Activated CD8-positive, alpha-beta T cell treated with anti-CD3 and anti-CD28 coated beads for 36 hours (primary cell): ENCODE data around the gene DMRTC2. TPM values are rescaled to one million over a fixed set of nuclear protein-coding genes. Genes with fewer than 3 reads are reported as not detected.

ENCODE experiments used
- ATAC-seq: fragments of 200-7000 bp; cut with Tn5 transposase; one replicate; pipeline ENCODE4 v1.10.0; 2021; ENCODE audit warnings: mild to moderate bottlenecking, moderate library complexity
- CTCF ChIA-PET: fragments of 350-600 bp; sonication (Branson Sonifier 250); formaldehyde crosslinking; loops from one replicate; lab custom pipeline; 2021; ENCODE audit warnings: antibody characterized with exemption; lab: Charles Lee
- POLR2A ChIA-PET: fragments of 350-600 bp; sonication (Branson Sonifier 250); formaldehyde crosslinking; loops from one replicate; lab custom pipeline; 2021; ENCODE audit warnings: antibody characterized with exemption; lab: Charles Lee
- DNase-seq: peaks from one replicate; pipeline ENCODE4 v3.0.0-alpha.2; 2020
- H3K27ac Mint-ChIP-seq: one replicate; pipeline ENCODE4 v1.8.0; 2021; ENCODE audit warnings: mild to moderate bottlenecking, mixed read lengths
- H3K27me3 Mint-ChIP-seq: one replicate; pipeline ENCODE4 v1.8.0; 2021; ENCODE audit warnings: mixed read lengths
- H3K36me3 Mint-ChIP-seq: one replicate; pipeline ENCODE4 v1.8.0; 2021; ENCODE audit warnings: low read depth, mixed read lengths
- H3K4me1 Mint-ChIP-seq: one replicate; pipeline ENCODE4 v1.8.0; 2021; ENCODE audit warnings: low read depth, mixed read lengths
- H3K4me3 Mint-ChIP-seq: one replicate; pipeline ENCODE4 v1.8.0; 2021; ENCODE audit warnings: mild to moderate bottlenecking, moderate library complexity, mixed read lengths
- H3K9me3 Mint-ChIP-seq: one replicate; pipeline ENCODE4 v1.8.0; 2021; ENCODE audit warnings: mixed read lengths
- CTCF ChIP-seq: fragments of 200-600 bp; IDR thresholded peaks from one replicate; pipeline ENCODE4 v1.8.0; 2022; ENCODE audit warnings: antibody characterized with exemption, mild to moderate bottlenecking
- intact Hi-C: fragments of 100-400 bp; cut with micrococcal nuclease; formaldehyde crosslinking; loops from one replicate; pipeline ENCODE4 v1.10.0; 2022
- total RNA-seq, 2 experiments: library from RNA; stranded (reverse); gene quantifications; one replicate each; pipeline ENCODE4 v1.2.3, GENCODE V29; 2021

The DMRTC2 gene
- total RNA-seq, 2 experiments from 2014 or later: not detected

- CTCF ChIA-PET: interaction anchor here (1.1 kb wide), 1 partner anchor 201 kb away, joined by 3 read pairs; no protein-coding TSS in a partner anchor
- H3K4me1 Mint-ChIP-seq: no peaks in the 10 kb centered on the region
- POLR2A ChIA-PET: no interaction called here
Observed at GRCh38 chr19:41847351-41848105, 2.7 kb downstream of the DMRTC2 start.

GRCh38 chr19:41848666-41849065, 3.8 kb downstream of the DMRTC2 start:
- H3K9me3 Mint-ChIP-seq: no peaks in the 10 kb centered on the region
- no peak for ATAC-seq
- H3K27me3 Mint-ChIP-seq: no peaks in the 10 kb centered on the region
- no peaks in the 10 kb centered on the region for H3K36me3 Mint-ChIP-seq
- H3K4me1 Mint-ChIP-seq: no peaks in the 10 kb centered on the region
- H3K4me3 Mint-ChIP-seq: no peak overlapping the region
- H3K27ac Mint-ChIP-seq: no peak overlapping the region
- CTCF ChIA-PET: interaction anchor here (1.2 to 1.4 kb wide), 2 partner anchors 11 to 96 kb away, joined by 4 to 7 read pairs; no protein-coding TSS in a partner anchor
- DNase-seq: no peak
- TF ChIP-seq CTCF: no peak
- POLR2A ChIA-PET: no interaction called here
- intact Hi-C loops: no loop called here

More at GRCh38 chr19:41847351-41848105, 2.7 kb downstream of the DMRTC2 start:
- no peak for ATAC-seq
- Mint-ChIP-seq H3K36me3 (no peaks in the 10 kb centered on the region), H3K9me3 (no peaks in the 10 kb centered on the region), H3K27me3 (no peaks in the 10 kb centered on the region), H3K4me3 (no peak overlapping the region), H3K27ac (no peak overlapping the region)
- intact Hi-C loops: no loop called here
- no peak for TF ChIP-seq CTCF
- DNase-seq: no peak

- no peaks in the 10 kb centered on the region for H3K27me3 Mint-ChIP-seq
- POLR2A ChIA-PET: no interaction called here
- no peak overlapping the region for H3K4me3 Mint-ChIP-seq
- no peaks in the 10 kb centered on the region for H3K36me3 Mint-ChIP-seq
- H3K4me1 Mint-ChIP-seq: no peaks in the 10 kb centered on the region
- DNase-seq (no peak), ATAC-seq (no peak)
- no peak overlapping the region for H3K27ac Mint-ChIP-seq
- CTCF ChIA-PET: interaction anchor here (1.2 to 1.7 kb wide), 4 partner anchors 10 to 96 kb away, joined by 4 to 7 read pairs (median 6); no protein-coding TSS in a partner anchor
- no peaks in the 10 kb centered on the region for H3K9me3 Mint-ChIP-seq
- TF ChIP-seq CTCF: no peak
- intact Hi-C loops: no loop called here
Observed at GRCh38 chr19:41849067-41849466, 4.2 kb downstream of the DMRTC2 start.

- no peaks in the 10 kb centered on the region for H3K36me3 Mint-ChIP-seq
- no peaks in the 10 kb centered on the region for H3K4me1 Mint-ChIP-seq
- no peaks in the 10 kb centered on the region for H3K9me3 Mint-ChIP-seq
- POLR2A ChIA-PET: interaction anchor here (0.8 to 1.5 kb wide), 2 partner anchors 10 to 12 kb away, joined by 3 to 7 read pairs; partner anchors contain the start of gene RPS19
- no peak for TF ChIP-seq CTCF
- no peak for DNase-seq
- ATAC-seq: no peak
- H3K27me3 Mint-ChIP-seq: no peaks in the 10 kb centered on the region
- H3K4me3 Mint-ChIP-seq: no peak overlapping the region
- CTCF ChIA-PET: interaction anchor here (1.2 to 3.1 kb wide), 5 partner anchors 9 to 97 kb away, joined by 4 to 10 read pairs (median 4); partner anchors contain the start of gene RPS19
- no peak overlapping the region for H3K27ac Mint-ChIP-seq
- intact Hi-C loops: no loop called here
Observed at GRCh38 chr19:41850381-41850780, 5.5 kb downstream of the DMRTC2 start.

GRCh38 chr19:41851456-41851855, 6.6 kb downstream of the DMRTC2 start:
- no peaks in the 10 kb centered on the region for H3K27me3 Mint-ChIP-seq
- H3K4me1 Mint-ChIP-seq: no peaks in the 10 kb centered on the region
- ChIA-PET POLR2A (interaction anchor here (0.8 to 1.5 kb wide), 4 partner anchors 9 to 108 kb away, joined by 3 to 7 read pairs (median 3); partner anchors contain the start of genes RABAC1 and RPS19), CTCF (interaction anchor here (1.2 to 3.1 kb wide), 6 partner anchors 8 to 98 kb away, joined by 3 to 10 read pairs (median 4); partner anchors contain the start of gene RPS19)
- no peaks in the 10 kb centered on the region for H3K36me3 Mint-ChIP-seq
- ATAC-seq (no peak), DNase-seq (no peak)
- intact Hi-C loops: no loop called here
- H3K27ac Mint-ChIP-seq: no peak overlapping the region
- no peaks in the 10 kb centered on the region for H3K9me3 Mint-ChIP-seq
- no peak for TF ChIP-seq CTCF
- H3K4me3 Mint-ChIP-seq: no peak overlapping the region
